Inflammatory macrophage treated with lipopolysaccharide for 4 hours (primary cell): ENCODE results near the gene ALG9.
"Not testable (repeated sequence)": the region's sequence is repeated elsewhere in the genome, so short reads cannot be mapped to it uniquely, and the experiment has no call there.

Experiments used
- DNase-seq: peaks from one replicate; pipeline ENCODE4 v3.0.0-alpha.2; 2020

Gene ALG9

GRCh38 chr11:111870886-111871692 lies at the start of gene ALG9:
ALG9 (minus strand) TSS chr11:111871581; CDS start chr11:111871482, 99 bp downstream.
- DNase-seq: peak; percentile 81

GRCh38 chr11:111920908-111921307 lies 49.5 kb upstream of the ALG9 start:
- DNase-seq: no peak

DNA sequence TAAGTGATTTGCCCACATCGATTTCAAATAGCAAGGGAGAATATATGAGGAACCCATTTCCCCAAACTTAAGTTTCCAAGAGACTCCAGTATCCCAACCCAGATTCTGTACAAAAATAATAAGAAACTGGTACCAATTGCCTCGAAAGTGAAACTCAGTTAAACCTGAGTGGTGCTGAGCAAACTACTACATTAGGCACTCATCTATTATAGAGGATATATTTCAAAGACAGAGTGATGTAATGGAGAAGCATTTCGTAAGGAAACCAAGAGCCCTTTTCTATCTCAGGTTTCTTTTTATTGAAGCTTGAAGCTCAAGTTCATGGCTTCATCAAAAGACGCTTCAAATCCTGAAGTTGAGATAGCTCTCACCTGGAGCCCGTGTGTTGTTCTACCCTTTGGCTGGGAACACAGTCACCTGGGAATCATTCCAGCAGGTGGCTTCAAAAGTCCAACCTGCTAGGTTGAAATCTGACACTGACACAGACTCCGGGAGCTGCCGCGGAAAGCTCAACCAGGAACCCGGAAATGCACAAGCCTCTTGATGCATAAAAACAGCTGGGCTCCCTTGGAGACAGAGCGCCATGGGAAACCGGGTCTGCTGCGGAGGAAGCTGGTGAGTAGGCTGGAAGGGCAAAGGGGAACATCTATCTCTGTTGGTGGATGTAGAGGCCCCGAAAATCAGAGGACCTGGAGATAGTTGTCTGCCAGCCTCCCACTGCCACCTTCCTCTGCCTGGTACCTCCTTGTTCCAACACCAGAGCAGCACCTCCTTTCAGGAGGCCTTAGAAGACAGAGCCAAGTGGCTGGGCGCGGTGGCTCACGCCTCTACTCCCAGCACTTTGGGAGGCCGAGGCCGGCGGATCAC lies 47.2 kb upstream of the ALG9 start, which contains the start of gene C11orf52:
Gene C11orf52, plus strand, starts transcription at position 524 of the 867 bp plus-strand sequence. Its CDS starts 60 bp downstream, at position 584.
- DNase-seq: peak; percentile 4

GRCh38 chr11:111917788-111918187 lies 46.4 kb upstream of the ALG9 start:
- no peak for DNase-seq

DNA sequence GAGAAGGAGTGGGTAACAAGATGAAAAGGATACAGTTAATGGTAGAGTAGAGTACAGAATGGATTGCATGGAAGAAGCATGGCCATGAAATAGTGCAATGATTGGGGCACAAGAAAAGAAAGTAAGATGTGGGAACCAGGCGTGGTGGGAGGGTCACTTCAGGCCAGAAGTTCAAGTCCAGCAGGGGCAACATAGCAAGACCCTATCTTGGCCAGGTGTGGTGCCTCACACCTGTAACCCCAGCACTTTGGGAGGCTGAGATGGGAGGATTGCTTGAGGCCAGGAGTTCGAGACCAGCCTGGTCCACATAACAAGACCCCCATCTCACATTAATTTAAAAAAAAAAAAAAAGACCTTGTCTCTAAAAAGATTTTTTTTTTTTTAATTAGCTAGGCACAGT lies 45.9 kb upstream of the ALG9 start:
- no peak for DNase-seq

DNA sequence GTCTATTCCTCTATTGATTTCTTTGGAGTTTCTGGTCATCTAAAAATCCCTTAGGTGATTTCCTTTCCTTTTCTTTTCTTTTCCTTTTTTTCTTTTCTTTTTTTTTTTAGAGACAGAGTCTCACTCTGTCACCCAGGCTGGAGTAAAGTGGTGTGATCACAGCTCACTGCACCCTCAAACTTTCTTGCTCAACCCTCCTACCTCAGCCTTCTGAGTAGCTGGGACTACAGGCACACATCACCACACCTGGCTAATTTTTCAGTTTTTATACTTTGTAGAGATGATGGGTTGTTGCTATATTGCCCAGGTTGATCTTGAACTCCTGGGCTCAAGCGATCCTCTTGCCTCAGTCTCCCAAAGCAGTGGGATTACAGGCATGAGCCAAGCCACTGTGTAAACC lies 45.4 kb upstream of the ALG9 start:
- DNase-seq: no peak

- DNase-seq: no peak
Measured at GRCh38 chr11:111913997-111914396, 42.6 kb upstream of the ALG9 start.

GRCh38 chr11:111913031-111913861 lies 41.9 kb upstream of the ALG9 start:
- DNase-seq: no peak

DNA sequence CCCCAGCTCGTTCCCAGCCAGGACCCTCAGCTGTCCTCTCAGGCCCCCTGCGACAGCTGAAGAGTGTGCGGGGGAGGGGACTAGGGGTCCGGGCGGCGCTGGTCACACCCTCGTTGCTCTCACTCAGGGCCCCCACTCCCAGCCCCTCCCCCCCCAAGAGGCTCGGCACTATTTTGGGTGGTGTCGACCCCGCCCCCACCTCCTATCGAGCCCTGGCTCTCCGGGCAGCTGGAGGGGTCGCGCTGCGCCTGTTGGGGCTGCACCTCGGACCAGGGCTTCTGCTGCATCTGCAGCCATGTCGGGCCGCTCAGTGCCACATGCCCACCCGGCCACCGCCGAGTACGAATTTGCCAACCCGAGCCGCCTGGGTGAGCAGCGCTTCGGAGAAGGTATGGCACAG lies 41.2 kb upstream of the ALG9 start, which contains the start of gene HSPB2:
Gene HSPB2, plus strand, starts transcription at position 200 of the 400 bp plus-strand sequence. Its CDS starts 96 bp downstream, at position 296.
- no peak for DNase-seq

GRCh38 chr11:111911563-111912401 lies 40.4 kb upstream of the ALG9 start, which contains the start of gene CRYAB:
CRYAB (minus strand) TSS chr11:111911770; CDS start chr11:111911724, 46 bp downstream.
- no peak for DNase-seq

- no peak for DNase-seq
Measured at GRCh38 chr11:111910676-111911562, 39.5 kb upstream of the ALG9 start.

DNA sequence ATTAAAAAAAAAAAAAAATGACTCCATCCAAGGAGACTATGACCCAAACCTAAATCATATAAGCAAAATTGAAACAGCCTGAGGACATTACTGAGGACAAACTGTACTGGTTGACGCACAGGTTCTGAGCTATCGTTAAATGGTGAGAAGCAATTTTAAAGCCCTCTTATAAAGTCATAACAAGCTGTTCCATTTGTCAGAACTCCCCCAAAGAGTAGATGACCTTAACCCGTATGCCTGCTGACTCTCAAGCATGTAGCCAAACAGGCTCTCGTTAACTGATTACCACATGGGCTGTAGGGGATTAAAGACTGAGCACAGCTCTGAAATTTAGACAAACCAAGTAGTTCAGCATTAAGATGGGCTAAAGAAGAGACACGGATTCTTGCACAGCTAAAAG lies 38.0 kb upstream of the ALG9 start:
- DNase-seq: no peak

GRCh38 chr11:111908639-111909305 lies 37.4 kb upstream of the ALG9 start:
- no peak for DNase-seq

DNA sequence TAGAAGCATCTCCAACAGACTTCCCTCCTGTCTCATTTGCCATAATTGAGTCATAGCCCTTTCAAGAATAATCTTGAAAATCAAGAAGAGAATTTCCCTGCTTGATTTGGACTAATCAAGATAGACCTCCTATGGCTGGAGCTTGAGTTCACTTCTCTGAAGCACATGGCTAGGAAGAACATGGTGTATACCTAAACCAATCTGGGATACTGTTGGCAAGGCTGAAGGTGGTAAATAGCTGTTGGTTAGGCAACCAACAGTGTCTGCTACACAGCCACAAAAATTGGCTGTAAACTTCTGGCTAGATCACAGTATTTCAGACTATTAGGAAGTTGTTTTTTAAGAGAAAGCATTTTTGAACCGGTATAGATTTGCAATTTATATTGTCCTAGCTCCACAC lies 35.3 kb upstream of the ALG9 start:
- DNase-seq: no peak

DNA sequence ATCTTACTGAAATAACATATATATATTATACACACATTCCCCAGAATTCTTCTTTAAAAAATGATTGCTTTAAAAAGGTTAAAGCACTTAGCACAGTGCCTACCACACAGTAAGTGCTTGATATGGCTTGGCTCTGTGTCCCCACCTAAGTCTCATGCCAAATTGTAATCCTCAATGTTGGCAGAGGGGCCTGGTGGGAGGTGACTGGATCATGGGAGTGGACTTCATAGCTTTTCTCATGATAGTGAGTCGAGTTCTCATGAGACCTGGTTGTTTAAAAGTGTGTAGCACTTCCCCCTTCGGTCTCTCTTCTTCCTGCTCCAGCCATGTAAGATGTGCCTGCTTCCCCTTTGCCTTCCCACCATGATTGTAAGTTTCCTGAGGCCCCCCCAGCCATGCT lies 34.0 kb upstream of the ALG9 start:
- peak; percentile 21 for DNase-seq

DNA sequence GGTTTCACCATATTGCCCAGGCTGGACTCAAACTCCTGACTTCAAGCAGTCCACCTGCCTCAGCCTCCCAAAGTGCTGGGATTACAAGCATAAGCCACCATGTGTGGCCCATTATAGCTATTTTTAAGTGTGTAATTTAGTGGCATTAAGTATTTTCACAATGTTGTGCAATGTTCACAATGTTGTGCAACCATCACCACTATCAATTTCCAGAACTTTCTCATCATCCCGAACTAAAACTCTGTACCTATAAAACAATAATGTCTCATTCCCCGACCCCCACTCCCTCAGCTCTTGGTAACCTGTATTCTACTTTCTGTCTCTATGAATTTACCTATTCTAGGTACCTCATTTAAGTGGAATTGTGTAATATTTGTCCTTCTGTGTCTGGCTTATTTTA lies 15.5 kb upstream of the ALG9 start:
- no peak for DNase-seq

GRCh38 chr11:111886032-111886431 lies 14.7 kb upstream of the ALG9 start:
- DNase-seq: no peak

GRCh38 chr11:111885053-111885452 lies 13.7 kb upstream of the ALG9 start:
- DNase-seq: not testable (repeated sequence)

- no peak for DNase-seq
Measured at GRCh38 chr11:111882202-111882601, 10.8 kb upstream of the ALG9 start.

DNA sequence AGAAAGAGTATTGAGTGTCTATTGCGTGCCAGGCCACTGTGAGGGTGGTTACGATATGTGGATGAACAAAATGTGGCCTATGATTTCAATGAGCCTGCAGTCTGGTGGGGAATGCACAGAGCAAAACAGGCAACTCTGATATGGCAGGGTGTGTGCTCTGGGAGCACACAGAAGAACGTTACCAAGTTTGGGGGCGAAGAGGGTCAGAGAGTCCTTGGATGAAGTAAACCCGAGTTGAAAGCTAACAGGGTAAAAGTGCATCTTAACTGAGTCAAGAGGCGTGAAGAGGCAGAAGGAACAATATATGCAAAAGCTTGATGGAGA lies 8.2 kb upstream of the ALG9 start:
- no peak for DNase-seq
